GM12864 (cell line): ENCODE measurements around the gene CLDN6.

ENCODE experiments used
- DNase-seq: peaks from one replicate; pipeline ENCODE4 v3.0.0-alpha.2; 2011; ENCODE audit warnings: low read depth
- H3K4me3 ChIP-seq: 2 replicates; pipeline ENCODE4 v1.5.1; 2011; ENCODE audit warnings: mild to moderate bottlenecking, low read depth, low read length, control low read depth
- TF ChIP-seq, protein P1 (sequence below): IDR thresholded peaks from 2 replicates; pipeline ENCODE4 v1.5.1; 2011; ENCODE audit warnings: low read depth, mild to moderate bottlenecking, moderate library complexity, low read length, control low read depth, inconsistent platforms; ENCODE audit errors: missing control alignments

Gene CLDN6

DNA sequence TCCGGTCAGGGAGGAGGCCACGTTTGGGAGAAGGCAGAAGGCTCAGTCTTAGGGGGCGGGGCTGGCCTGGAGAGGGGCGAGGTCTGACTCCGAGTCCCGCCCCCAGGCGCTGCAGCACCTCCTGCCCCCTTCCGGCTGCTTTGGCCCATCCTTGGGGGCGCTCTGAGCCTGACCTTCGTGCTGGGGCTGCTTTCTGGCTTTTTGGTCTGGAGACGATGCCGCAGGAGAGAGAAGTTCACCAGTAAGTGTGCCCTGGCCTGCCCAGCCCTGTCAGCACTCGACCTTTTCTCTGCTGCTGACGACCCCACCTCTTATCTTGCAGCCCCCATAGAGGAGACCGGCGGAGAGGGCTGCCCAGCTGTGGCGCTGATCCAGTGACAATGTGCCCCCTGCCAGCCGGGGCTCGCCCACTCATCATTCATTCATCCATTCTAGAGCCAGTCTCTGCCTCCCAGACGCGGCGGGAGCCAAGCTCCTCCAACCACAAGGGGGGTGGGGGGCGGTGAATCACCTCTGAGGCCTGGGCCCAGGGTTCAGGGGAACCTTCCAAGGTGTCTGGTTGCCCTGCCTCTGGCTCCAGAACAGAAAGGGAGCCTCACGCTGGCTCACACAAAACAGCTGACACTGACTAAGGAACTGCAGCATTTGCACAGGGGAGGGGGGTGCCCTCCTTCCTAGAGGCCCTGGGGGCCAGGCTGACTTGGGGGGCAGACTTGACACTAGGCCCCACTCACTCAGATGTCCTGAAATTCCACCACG, 3.6 kb upstream of the CLDN6 start:
- peak overlapping the region; percentile 68 for H3K4me3 ChIP-seq
- DNase-seq, result no peak
- TF ChIP-seq, protein P1, sequence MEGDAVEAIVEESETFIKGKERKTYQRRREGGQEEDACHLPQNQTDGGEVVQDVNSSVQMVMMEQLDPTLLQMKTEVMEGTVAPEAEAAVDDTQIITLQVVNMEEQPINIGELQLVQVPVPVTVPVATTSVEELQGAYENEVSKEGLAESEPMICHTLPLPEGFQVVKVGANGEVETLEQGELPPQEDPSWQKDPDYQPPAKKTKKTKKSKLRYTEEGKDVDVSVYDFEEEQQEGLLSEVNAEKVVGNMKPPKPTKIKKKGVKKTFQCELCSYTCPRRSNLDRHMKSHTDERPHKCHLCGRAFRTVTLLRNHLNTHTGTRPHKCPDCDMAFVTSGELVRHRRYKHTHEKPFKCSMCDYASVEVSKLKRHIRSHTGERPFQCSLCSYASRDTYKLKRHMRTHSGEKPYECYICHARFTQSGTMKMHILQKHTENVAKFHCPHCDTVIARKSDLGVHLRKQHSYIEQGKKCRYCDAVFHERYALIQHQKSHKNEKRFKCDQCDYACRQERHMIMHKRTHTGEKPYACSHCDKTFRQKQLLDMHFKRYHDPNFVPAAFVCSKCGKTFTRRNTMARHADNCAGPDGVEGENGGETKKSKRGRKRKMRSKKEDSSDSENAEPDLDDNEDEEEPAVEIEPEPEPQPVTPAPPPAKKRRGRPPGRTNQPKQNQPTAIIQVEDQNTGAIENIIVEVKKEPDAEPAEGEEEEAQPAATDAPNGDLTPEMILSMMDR, result peak; percentile 46

DNA sequence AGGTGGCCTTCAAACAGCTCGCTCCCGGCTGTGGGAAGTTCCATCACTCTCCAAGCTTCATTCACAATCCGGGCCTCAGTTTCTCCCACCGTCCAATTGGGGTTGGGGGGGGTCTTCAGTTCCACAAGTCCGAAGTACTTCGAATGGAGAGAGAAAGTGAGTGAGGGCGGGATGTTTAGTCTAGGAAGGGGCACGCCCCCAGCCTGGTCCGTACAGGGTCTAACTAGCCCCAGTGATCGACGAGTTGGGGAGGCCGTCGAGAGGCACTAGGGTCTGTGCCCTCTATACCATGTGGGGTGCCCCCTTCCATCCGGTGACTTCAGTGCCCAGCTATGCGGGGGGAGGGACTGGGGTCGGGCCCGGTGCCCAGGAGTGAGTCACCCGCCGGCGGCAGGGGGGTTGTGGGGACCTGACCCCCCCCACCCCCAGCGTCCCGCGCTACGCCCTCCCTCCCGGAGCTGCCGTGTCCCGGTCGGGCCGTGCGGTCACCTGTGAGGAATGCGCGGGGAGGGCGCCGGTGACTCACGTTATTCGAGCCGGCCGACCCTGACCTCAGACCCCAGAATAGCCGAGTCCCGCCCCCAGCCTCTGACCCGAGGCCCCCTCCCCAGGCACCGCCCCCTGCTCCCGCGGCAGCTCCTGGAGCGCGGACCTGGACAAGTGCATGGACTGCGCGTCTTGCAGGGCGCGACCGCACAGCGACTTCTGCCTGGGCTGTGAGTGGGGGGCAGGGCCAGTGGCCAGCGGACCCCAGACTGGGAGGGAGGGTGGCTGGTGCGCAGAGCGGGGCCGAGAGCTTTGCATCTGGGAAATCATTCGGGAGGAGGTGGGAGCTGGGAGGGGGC, 2.8 kb upstream of the CLDN6 start:
- peak overlapping the region; percentile 68 for H3K4me3 ChIP-seq
- DNase-seq, result no peak
- TF ChIP-seq, protein P1, result no peak

DNA sequence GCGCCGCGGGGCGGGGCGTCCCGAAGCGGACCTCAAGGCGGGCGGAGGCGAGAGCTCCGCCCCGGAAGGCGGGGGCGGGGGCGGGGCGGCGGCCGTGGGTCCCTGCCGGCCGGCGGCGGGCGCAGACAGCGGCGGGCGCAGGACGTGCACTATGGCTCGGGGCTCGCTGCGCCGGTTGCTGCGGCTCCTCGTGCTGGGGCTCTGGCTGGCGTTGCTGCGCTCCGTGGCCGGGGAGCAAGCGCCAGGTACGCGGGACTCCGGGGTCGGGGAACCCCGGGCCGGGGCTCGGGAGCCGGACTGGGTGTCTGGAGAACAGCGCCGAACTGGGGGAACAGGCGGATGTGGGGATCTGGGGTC, 2.2 kb upstream of the CLDN6 start, which contains the start of gene TNFRSF12A:
TSS of gene TNFRSF12A (plus strand) at position 122 of the 357 bp plus-strand sequence. CDS start at position 152, 30 bp downstream.
- peak within 1 kb of the TSS; percentile 68 for H3K4me3 ChIP-seq
- TF ChIP-seq, protein P1, result no peak
- no peak for DNase-seq

DNA sequence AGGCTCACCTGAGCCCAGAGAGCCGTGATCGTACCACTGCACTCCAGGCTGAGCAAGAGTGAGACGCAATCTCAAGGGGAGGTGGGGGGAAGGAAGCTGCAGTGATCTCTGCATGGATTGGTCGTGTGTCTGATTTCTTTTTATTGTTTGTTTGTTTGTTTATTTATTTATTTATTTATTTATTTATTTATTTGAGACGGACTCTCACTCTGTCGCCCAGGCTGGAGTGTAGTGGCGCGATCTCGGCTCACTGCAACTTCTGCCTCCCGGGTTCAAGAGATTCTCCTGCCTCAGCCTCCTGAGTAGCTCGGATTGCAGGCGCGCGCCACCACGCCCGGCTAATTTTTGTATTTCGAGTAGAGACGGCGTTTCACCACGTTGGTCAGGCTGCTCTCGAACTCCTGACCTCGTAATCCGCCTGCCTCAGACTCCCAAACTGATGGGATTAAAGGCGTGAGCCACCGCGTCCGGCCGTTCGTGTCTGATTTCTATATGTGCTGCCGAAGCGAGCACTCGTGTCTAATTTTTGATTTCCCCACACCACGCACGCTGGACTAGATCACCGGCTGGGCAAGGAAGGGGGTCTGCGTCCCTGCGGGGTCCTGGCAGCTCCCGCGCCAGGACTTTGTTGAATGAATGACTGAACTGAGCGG, 1.7 kb upstream of the CLDN6 start:
- peak overlapping the region; percentile 46 for H3K4me3 ChIP-seq
- TF ChIP-seq, protein P1, result no peak
- no peak for DNase-seq

DNA sequence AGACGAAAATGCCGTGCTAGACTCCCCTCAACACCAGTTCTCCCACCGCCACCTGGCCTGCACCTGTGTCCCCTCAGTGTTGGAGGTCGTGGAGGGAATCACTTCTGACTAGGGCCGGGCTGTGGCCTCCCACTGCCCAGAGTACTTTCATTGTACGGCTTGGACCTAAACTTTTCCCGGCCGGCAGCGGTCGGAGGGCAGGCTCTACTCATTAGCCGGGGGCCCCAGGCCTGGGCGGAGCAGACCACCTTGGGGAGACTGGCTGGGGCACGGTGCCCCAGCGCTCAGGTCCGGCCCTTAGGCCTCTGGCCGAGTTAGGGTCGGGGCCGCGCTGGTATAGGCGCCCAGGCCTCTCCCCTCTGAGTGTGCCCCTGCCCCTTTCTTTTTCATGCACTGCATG, 639 bp downstream of the CLDN6 start:
- no peak overlapping the region for H3K4me3 ChIP-seq
- TF ChIP-seq, protein P1, result no peak
- no peak for DNase-seq

DNA sequence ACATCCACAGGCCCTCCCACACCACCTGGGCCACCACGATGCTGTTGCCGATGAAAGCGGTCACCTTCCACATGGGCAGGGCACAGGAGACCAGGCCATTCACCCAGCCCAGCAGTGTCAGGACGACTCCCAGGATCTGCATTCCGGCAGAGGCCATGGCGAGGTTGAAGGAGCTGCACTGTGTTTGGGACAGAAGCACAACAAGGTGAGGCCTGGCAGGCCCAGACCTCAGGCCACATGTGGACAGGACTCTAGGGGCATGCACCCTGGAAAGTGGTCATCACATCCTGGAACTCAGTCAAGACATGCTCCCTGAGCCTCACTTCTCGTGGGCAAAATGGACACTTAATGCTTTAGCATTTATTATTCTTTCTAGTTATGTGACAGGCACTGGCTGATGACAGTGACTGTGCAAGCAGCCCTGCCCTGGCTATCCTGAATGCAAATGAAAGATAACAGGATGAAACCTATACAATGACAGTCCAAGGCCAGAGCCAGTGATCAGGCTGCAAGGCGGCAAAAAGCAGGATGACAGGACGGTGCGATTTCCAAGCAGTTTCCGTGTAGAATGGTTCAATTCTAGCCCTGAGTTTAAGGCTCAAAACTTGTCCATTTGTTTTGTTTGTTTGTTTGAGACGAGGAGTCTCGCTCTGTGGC, 2.0 kb downstream of the CLDN6 start:
- TF ChIP-seq, protein P1, result no peak

More for the DNA sequence above, 2.0 kb downstream of the CLDN6 start:
- DNase-seq, result no peak
- no peak overlapping the region for H3K4me3 ChIP-seq
